ENCODE data around the gene ATP13A2.
"Not testable (repeated sequence)": the region's sequence is repeated elsewhere in the genome, so short reads cannot be mapped to it uniquely, and the experiment has no call there.

ATP13A2 gene

GRCh38 chr1:16952376-16952775 lies 59.4 kb downstream of the ATP13A2 start:
- DNase-seq = not testable (repeated sequence)

DNA sequence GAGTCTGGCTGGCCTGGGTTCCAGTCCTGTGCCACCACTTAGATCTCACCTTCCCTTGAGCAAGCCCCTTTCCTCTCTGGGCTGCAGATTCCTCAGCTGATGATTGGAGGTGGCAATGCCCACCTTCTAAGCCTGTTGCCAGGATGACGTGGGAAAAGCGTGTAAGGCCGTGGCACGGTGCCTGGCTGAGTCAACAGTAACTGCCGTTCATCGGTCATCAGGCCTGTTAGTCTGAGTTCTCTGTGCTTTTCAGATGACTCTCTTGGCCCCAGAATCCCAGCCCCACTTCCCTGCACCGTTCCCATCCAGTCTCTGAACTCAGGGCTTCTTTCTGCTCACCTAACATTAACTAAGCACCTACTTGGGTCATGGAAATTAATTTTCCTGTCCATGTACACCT lies 62.7 kb downstream of the ATP13A2 start:
- peak; percentile 58 for DNase-seq

DNA sequence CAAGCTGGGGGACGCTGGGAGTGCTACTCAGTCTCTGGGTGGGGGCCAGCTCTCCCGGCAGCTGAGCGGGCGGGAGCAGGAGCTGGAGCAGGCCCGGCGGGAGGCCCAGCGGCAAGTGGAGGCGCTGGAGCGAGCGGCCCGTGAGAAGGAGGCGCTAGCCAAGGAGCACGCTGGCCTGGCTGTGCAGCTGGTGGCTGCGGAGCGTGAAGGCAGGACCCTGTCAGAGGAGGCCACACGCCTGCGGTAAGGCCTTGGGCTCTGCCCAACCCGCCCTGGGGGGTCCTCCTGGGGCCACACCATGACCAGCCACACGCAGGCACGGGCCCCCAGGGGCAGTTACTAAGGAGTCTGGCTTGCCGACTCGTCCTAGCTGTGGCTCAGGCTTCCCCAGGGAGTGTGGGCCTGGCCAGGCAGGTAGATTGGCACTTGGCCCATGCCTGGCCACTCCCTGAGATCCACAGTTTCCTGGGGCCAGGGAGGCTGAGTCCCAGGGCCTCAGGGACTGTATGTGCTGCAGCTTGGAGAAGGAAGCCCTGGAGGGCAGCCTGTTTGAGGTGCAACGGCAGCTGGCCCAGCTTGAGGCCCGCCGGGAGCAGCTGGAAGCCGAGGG lies 63.3 kb downstream of the ATP13A2 start:
- DNase-seq = peak; percentile 99

GRCh38 chr1:16946646-16947045 lies 65.1 kb downstream of the ATP13A2 start:
- no peak for DNase-seq

GRCh38 chr1:16946185-16946584 lies 65.5 kb downstream of the ATP13A2 start:
- not testable (repeated sequence) for DNase-seq

GRCh38 chr1:16945512-16945911 lies 66.2 kb downstream of the ATP13A2 start:
- DNase-seq = not testable (repeated sequence)

GRCh38 chr1:16944038-16944437 lies 67.7 kb downstream of the ATP13A2 start:
- DNase-seq = no peak

DNA sequence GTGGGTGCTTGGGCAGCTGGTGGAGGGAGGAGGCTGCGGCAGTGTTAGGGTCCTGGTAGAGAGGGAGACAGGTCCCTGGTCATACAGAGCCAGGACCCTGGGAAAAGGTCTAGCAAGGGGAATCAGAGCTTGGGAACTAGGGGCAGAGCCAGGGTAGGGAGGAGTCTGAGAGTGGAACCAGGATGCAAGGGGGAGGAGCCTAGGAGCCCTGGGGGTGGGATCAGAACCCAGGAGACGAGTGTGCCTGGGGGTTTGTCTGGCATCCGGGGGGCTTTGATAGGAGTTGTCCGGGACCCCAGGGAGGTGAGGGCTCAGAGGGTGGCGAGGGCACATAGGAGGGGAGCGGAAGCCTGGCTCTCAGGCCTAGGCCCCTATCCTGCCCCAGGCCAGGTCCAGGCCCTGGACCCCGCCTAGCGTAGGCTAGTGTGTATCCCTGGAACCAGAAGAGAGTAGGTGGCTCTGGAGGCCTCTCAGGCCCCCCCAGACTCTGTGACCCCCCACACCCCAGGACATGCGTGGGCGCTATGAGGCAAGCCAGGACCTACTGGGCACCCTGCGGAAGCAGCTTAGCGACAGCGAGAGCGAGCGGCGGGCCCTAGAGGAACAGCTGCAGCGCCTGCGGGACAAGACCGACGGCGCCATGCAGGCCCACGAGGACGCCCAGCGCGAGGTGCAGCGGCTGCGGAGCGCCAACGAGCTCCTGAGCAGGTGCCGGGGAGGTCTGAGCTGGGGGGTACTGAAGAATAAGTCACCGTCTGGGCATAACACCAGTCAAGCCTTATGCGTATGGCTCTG lies 72.1 kb downstream of the ATP13A2 start:
- DNase-seq = not testable (repeated sequence)

DNA sequence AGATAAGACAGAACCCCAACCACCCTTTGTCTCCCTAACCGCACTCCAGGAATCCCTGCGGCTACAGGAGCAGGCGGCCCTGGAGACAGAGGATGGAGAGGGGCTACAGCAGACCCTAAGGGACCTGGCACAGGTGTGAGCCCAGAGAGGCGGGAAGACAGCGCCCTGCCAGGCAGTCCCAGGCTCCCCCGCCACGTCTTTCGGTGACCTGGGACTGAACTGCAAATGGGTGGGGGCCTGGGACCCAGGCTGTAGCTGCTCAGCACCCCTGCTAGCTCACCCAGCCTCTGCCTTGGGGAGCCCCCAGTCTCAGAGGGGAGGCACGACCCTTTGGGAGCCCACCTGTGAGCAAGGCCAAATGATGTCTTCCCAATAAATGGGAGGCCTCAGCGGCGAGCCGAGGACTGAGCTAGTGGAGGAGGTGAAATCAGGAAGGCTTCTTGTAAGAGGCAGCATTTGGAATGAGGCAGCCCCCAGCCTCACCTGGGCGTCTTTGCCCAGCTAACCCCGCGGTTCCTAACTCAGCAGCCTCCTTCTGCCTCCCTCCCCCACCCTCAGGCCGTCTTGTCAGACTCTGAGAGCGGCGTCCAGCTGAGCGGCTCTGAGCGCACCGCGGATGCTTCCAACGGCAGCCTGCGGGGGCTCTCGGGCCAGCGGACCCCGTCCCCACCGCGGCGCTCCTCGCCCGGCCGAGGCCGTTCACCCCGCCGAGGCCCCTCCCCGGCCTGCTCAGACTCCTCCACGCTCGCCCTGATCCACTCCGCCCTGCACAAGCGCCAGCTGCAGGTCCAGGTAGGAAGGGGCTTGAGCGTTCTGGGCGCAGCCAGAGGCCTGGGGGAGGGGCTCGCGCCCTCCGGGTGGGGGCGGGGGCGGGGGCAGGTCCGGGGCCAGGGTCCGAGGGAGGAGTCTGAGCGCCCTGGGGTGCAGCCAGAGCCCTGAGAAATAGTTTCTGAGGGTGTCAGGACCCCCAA lies 73.1 kb downstream of the ATP13A2 start:
- DNase-seq = no peak

- not testable (repeated sequence) for DNase-seq
Observed at GRCh38 chr1:16936580-16936979, 75.1 kb downstream of the ATP13A2 start.
